ENCODE measurements around the gene ADRM1.

The ADRM1 gene

DNA sequence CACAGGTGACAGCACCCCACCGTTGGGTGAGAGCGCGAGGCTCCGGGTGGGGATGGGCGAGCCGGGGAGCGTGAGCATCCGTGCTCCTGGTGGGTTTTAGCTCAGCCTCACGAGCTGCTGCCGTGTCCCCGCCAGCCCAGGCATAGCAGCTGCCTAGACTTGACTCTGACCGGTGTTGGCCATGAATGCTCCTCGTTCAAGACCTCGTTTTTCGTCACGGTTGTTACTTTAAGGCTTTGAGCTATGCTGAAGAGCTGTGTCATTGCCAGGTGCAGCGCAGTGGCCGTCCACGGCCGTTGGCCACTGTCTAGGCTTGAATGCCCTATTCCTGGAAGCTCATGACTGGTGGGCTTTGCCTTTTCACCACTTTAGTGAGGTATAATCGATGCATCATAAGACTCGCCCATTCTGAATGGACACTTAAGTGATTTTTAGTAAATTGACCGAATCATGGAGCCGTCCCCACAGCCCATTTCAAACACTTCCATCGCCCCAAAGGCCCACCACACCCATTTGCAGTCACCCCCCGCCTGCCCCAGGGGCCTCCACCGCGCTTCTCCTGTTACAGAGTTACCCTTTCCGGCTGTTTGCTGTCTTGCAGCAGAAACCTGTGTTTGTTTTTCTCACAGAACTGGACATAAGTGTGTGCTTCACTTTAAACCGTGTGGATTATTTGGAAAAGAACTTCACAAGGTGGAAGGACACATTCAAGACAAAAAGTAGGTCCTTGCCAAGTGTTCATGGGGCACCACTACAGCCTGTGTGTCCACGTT, 21.4 kb upstream of the ADRM1 start:
- DNase-seq, result no peak

DNA sequence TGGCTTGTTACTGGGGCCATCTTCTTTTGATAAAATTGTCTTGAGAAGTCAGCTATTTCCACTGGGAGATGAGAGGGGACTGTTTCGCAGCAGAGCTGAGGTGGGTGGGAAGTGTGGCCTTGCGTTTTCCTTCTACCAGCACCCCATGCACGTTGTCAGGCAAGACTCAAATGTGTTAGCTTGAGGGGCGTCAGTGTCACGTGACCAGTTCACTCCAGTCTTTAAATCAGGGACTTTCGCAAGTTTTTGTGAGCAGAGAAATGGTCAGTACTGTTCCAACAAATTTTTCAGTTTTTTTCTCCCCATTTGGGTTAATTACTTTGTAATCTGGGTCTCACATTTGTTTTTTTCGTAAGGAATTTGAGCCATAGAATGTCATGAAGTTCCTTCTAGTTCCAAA, 20.7 kb upstream of the ADRM1 start:
- no peak for DNase-seq

DNA sequence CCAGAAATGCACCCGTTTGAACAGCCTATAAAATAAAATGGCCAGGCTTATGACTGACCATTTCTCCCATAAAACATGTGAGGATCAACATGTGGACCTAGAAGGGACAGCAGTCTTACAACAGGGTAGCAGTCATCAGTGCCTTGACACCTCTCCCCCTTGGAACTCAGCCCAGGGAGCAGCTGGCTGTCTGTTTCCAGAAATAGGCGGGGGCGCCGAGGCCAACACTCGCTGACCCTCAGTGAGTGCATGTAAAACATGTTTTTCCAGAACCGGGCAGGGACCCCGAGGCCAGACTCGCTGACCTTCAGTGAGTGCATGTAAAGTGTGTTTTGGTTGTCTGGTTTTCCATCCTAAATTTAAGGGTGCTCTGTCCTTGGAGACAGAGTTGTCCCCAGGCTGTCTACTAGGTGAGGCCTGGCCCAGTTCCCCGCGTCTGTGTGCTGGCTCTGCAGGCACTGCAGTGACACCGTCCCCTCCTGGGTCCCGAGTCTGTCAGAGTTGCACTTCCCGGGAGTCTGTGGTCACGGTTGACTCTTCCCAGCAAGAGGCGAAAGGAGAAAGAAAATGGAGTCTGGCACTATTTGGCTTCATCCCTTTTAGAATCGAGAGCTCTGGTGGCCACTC, 19.8 kb upstream of the ADRM1 start:
- no peak for DNase-seq

DNA sequence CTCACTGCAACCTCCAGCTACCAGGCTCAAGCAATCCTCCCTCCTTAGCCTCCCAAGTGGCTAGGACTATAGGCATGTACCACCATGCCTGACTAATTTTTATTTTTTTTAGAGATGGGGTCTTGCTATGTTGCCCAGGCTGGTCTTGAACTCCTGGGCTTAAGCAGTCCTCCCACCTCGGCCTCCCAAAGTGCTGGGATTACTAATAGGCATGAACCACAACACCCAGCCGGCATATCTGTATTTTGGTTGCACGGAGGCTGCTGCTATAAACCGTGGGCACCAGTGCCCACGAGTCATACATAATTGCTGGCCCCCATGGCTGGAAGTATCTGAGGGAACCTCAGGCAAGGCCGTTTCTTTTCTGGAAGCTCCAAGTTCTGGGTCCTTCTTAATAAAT, 18.3 kb upstream of the ADRM1 start:
- no peak for DNase-seq

DNA sequence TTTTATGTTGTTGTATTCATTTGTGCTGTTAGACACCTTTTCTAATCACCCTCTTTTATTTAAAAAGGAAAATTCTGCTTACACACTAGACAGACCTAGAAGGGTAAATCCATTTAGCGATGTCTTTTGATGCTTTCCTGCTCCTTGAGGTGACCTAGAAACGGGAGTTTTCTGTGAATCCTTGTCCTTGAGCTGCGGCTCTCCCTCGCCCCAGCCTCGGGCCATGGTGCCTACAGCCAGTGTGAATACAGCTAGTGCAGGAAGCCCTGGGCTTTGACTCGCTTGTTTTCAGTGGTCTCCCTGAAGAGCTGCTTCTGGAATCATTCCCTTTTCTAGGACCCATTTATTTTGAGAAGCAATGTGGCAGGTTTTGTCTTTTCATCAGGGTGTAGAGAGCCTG, 17.6 kb upstream of the ADRM1 start:
- no peak for DNase-seq

DNA sequence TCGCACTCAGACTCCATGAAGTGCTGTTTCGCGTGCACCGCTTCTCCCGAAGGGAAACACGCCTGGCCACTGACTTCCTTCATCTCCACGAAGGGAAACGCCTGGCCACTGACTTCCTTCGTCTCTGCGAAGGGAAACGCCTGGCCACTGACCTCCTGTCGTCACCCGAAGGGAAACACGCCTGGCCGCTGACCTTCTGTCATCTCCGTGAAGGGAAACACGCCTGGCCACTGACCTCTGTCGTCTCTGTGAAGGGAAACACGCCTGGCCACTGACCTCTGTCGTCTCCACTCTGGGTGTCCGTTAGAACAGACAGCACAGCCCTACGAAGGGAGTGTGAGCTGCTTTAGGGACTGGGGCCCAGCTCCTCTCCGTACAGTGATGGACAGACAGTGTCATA, 17.1 kb upstream of the ADRM1 start:
- no peak for DNase-seq

DNA sequence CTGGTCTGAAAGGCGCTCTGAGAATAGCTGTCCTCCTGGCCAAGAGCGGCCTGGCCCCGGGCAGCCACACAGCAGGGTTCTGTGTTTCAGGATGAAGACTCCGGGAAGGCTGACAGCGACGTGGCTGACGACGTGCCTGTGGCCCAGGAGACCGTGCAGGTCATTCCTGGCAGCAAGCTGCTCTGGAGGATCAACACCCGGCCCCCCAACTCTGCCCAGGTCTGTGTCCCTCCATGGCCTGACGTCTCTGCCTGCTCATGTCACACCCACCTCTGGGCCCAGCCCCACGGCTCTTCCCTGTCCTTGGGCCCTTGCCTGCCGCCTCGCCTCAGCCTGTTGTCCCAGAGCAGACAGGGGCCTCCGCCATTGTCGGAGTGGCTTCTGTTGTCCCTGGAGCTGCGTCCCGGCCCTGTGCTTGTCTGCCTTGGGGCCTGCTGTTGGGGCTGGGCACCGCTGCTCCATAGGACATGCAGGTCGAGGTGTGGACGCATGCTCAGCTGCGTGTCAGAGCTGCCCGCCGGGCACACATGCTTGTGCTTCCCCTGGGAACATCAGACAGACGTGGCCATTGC, 16.2 kb upstream of the ADRM1 start:
- DNase-seq, result no peak

DNA sequence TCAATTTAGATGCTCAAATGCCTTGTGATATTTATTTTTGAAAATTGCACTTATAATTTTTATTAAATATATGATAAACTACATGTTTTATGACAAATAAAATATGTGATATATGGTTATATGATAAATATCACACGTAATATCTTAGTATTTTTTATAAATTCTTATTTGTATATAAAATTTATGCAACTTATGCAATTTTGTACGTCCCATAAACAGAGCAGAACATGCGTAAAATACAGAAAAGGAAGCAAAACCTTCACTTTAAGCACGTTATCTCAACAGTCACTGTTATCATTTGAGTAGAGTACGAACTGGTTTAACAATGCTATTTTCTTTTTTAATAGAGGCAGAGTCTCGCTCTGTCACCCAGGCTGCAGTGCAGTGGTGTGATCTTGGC, 15.7 kb upstream of the ADRM1 start:
- no peak for DNase-seq

DNA sequence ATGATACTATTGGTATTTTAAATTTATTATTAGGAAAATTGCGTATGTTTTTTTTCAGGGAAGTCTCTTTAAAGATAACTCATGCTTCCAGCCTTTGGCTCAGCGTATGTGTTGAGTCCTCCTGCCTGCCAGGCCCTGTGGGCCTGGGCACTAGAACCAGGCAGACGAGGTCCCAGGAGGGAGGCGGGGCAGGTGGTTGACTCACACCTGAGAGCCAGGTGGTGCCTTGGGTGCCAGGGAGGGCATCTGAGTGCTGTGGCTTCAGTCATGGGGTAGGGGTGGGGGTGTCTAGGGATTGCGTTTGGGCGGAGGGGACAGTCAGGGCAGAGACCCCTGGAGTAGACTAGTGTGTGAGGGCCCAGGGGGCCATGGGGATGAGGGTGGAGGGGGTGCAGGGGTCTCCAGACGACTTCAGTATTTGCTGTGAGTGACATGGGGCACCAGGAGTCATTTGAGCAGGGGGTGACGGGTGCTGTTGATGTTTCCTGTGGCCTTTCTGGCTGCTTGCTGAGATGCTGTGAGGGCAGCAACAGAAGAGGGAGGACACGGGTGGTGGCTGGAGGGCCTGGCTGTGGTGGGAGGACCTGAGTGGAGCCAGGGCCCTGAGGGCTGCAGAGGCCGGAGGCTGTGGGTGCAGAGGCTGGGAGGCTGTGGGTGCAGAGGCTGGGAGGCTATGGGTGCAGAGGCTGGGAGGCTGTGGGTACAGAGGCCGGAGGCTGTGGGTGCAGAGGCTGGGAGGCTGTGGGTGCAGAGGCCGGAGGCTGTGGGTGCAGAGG, 14.8 kb upstream of the ADRM1 start:
- no peak for DNase-seq

DNA sequence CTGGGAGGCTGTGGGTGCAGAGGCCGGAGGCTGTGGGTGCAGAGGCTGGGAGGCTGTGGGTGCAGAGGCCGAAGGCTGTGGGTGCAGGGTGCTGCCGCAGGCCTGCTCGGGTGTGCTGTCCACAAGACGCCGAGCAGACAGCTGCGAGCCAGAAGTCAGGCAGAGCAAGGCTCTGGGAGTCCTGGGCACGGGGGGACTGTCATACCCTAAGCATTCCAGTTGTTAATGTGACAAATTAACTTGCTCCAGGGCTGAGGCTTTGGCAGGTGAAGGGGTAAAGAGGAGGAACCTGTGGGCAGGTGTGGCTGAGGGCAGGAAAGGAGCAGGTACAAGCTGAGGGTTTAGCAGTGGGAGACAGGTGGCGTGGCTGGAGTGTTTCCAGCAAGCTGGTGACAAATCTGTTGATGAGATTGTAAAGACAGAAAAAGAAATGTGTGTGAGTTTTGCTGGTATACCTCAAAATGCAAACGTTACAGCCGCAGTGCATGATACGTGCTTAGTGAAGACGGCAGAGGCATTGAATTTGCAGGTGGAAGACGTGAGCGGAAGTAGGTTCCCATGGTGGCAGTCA, 14.2 kb upstream of the ADRM1 start:
- no peak for DNase-seq

DNA sequence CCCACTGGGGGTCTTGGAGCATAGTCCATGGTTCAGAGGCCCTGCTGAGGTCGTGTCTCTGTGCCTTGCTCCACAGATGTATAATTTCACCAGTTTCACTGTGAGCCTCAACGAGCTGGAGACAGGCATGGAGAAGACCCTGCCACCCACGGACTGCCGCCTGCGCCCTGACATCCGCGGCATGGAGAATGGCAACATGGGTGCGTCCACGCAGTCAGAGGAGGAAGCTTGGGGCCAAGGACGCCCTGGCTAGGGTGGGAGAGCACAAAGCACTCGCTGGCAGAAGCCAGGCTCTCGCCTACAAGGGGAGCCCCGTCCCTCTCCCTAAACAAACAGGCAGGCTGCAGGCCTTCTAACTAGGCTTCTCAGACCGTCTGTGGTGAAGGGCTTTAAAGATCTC, 13.7 kb upstream of the ADRM1 start:
- no peak for DNase-seq

DNA sequence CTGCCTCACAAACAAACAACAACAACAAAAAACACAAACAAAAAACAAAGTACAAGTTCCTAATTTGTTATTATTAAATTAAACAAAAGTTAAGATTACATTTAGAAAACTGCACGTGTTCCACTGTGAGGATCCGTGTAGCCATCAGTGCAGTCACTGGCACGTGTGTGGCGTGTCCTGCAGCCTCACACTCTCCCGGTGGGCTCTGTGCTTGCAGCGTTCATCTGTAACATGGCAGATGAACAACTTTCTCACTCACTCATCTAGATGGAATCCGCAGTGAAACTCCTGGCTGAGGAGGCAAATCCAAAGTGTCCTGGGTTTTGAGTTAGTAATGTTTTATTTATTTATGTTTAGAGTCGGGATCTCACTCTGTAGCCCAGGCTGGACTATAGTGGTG, 12.9 kb upstream of the ADRM1 start:
- no peak for DNase-seq

DNA sequence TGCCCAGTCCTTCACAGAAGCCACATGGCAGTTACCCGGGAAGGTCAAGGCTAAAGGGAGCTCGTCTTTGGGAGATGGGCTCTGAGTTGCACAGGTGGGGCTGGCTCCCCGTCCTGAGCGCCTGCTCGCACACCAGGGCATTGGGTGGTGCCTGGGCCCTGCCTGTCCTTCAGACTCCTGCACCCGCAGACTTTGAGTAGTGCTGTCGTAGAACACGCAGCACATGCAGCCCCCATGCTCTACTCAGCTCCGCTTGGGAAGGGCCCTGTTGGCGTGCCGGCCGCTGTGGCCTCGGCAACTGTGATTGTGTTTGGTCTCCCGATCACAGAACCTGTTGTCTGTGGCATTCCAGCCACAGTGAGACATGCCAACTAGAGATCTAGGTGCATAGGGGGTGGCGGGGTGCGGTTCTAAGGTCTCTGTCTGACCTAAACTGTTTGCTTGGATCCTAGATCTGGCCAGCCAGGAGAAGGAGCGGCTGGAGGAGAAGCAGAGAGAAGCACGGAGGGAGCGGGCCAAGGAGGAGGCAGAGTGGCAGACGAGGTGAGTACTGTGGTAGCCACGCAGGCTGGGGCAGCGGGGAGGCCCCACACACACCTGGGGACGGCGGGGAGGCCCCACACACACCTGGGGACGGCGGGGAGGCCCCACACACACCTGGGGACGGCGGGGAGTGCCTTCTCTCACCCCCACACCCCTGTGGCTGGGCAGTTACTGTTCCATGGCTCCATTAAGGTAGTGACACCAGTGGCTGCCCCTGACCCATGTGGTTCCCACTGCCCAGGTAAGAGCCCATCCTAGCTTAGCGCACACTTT, 11.3 kb upstream of the ADRM1 start:
- no peak for DNase-seq

DNA sequence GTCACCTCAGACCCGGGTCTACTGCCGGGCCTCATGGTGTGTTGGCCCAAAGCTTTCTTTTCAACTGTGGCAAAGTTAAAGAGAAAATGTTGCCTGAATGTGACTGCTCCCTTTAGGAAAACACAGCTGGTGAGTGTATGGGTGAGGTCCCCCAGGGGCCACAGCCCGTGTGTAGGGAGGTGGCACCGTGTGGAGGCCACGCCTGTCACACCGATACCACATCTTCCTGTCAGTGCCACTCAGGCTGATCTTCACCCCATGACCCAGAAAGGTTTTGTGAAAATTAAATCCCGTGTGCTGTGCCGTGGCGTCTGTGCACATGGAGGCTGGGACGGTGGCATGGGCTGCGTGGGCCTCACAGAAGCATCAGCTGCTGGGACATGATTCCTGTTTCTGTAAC, 10.7 kb upstream of the ADRM1 start:
- peak in 1 of 2 donors; percentile 38 for DNase-seq

DNA sequence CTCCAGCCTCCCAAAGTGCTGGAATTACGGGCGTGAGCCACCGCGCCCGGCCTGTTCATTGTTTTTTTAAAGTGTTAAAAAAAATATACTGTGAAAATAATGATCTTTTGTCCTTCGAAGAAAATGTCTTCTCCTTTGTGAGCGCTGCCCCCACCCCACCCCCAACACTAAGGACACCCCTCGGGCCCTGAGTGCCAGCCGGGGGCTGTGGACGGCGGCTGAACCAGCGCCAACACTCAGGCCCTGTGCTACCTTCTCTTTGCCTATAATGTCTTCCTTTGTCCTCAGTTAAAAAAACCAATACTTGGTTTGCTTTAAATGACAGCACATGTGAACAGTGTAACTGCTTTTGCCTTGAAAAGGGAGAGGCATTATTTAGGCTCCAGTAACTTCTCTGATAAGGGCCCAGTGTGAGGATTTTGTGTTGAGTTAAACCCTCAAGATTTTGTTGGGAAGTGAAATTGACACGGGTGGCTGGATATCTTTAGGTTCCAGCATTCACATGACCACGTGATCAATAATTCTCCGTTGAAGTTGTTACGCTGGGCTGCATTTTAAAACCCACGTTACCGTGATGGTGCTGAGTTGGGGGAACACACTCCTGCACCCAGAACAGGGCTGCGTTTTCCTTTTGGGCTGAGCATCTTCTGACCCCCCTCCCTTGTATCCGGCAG, 9.5 kb upstream of the ADRM1 start:
- DNase-seq, result no peak

DNA sequence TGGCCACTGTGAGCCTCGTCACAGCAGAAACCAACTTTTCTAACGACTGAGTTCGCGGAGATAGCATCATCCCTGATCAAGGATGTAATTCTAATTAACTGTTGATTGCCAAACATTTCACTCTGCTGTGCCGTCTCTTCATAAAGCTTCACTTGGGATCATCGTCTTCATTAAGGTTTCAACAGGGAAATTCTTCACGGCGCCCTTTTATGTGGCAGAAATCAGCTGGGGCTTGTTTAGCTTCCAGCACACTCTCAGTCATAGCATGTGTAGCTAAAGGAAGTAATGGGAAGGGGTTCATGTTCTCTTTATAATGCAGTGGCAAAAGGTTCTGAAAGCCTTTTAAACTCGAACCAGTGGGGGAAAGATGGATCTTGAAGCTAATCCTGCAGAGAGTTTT, 8.9 kb upstream of the ADRM1 start:
- DNase-seq, result no peak

DNA sequence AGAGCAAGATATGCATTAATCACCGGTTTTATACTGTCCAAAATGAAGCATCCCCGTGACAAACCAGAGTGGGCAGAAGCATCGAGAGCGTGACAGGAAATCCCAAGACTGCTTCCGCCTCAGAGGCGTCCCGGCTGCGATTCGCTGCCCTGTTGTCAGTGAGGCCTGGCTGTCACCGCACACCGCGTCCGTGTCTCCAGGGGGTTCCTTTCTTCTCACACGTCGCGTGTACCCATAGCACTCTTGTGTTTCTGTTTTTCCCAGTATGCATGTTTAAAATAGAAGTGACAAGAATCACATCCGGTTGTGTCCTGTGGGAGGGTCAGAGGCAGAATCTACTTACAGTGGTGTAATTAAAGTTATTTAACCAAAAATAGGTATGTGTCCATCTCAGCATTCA, 8.3 kb upstream of the ADRM1 start:
- DNase-seq, result no peak

DNA sequence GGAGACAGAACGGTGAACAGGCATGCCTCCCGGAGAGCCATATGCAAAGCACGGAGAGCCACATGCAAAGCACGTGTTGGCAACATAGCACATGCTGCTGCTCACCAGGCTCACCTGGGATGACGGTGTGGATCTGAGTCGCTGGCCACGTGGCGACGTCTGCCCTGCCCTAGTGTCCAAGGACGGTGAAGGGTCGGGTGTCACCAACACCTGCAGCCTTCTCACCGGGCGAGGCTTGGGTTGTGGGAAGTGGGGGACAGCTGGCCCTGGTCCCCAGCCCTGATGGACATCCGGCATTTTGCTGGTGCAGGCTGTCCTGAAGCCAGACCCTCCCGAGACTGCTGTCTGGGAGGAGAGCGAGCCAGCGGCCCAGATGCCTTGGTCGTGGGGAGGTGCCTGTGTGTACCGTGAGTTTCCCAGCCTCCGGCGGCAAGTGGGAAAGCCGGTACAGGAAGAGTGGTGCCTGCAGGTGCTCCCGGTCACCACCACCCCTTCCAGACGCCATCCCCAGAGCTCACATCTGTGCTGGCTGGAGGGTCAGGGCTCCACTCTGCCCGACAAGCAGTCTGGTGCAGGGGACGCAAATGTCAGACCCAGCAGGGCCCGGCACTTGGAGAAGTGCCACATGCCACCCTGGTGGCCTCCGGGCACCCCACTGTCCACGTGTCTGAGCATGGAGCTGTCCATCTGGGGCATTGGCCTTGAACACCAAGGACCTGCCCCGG, 5.9 kb upstream of the ADRM1 start:
- no peak for DNase-seq

DNA sequence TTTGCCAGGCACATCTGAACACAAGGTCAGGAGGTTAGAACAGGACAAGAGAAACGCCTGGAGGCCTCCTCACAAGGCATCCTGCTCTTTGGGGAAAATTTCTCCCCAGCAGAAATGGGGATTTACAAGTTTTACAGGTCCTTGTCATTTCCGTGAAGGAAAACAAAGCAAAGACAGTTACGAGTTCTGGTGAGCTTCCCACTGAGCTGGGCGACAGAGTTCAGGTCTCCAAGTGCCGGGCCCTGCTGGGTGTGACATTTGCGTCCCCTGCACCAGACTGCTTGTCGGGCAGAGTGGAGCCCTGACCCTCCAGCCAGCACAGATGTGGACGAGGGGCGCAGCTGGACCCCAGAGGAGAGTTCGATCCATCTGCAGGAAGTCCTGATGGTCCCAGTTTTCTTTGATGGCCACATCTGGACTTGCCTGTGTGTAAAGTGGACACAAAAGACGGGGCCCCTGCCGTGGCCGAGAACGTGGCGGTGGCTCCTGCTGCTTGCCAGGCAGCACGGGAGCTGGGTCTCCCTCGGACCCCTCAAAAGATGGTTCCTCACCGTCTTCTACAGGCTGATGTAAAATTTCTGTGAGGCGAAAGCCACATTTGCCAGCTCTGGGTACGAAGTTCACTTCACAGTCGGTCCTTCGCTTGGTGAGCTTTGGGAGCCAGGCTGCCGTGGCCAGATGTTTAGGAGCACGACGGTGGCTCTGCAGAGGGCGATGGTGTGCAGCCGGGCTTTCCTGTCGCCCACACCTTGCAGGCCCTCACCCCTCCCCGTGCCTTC, 5.2 kb upstream of the ADRM1 start:
- DNase-seq, result no peak

DNA sequence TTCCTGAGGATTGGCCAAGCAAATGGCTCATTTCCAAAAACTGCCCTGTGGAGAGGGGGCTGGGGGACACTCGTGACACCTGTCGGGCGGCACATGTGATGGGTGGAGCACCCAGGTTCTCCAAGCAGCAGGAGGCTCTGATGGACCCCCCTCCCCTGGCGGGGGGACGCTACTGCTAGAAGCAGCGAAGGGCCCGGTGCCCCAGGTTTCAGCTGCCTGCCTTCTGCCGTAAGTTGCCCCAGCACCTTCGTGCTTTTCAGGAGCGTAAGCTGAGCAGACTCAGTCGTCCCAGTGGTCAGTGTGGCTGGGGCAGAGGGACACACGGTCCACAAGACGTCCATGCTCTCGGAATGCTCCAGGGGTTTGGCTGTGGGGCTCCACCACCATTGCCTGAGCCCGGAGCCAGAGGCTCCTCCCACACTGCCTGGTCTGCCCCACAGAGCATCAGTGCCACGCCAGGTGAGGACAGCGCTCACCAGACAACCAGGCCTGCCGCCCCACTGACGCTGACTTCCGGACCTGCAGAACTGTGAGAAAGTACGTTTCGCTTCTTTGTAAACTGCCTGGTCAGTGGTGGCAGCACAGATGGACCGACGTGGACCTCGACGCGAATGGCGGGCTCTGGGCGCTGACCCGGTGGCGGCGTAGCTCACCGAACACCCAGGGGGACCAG, 4.1 kb upstream of the ADRM1 start:
- no peak for DNase-seq
